A549 treated with dexamethasone at 1 μM for 4 hours (cell line): ENCODE results near the gene FBXO47. TPM values are rescaled to one million over a fixed set of nuclear protein-coding genes. Genes with fewer than 3 reads are reported as not detected.

Experiments
- total RNA-seq: library from RNA; stranded (reverse); fragments of 200-300 nt; extraction: Qiagen RNA extraction; gene quantifications from 5 replicates; pipeline ENCODE4 v1.2.3, GENCODE V29; 2022

The FBXO47 gene
- not detected in 5 replicates for total RNA-seq

GRCh38 chr17:38967290-38967738 is at the start of gene FBXO47:
TSS of gene FBXO47 (minus strand) at chr17:38967403. CDS start at chr17:38963025, 4,378 bp downstream.

GRCh38 chr17:38925263-38925995 is 41.8 kb downstream of the FBXO47 start, which contains the start of gene LASP1NB:
TSS of gene LASP1NB (plus strand) at chr17:38925614.

Other genes with a start within 250 kb of the FBXO47 start
- 59.0 to 90.7 TPM (median 77.4 TPM) in 5 replicates for gene CISD3, start 237.1 kb downstream of the FBXO47 start, total RNA-seq
- gene PCGF2, start 219.1 kb downstream of the FBXO47 start, total RNA-seq: 27.1 to 65.8 TPM (median 62.0 TPM) in 5 replicates
- gene PSMB3, start 214.7 kb downstream of the FBXO47 start, total RNA-seq: 364 to 413 TPM (median 395 TPM) in 5 replicates
- 34.5 to 51.8 TPM (median 49.3 TPM) in 5 replicates for gene PIP4K2B, start 167.8 kb downstream of the FBXO47 start, total RNA-seq
- 22.2 to 25.8 TPM (median 23.1 TPM) in 5 replicates for gene CWC25, start 142.1 kb downstream of the FBXO47 start, total RNA-seq
- gene RPL23, start 113.7 kb downstream of the FBXO47 start, total RNA-seq: 2,325 to 3,037 TPM (median 2,389 TPM) in 5 replicates
- gene LASP1, start 97.3 kb downstream of the FBXO47 start, total RNA-seq: 235 to 302 TPM (median 293 TPM) in 5 replicates
- gene PLXDC1, start 184.2 kb upstream of the FBXO47 start, total RNA-seq: 0.07 to 0.32 TPM (median 0.18 TPM) in 5 replicates
- gene ARL5C, start 198.8 kb upstream of the FBXO47 start, total RNA-seq: not detected in 5 replicates
- gene CACNB1, start 230.3 kb upstream of the FBXO47 start, total RNA-seq: 4.1 to 7.1 TPM (median 6.2 TPM) in 5 replicates
- 3,906 to 4,297 TPM (median 4,013 TPM) in 5 replicates for gene RPL19, start 232.9 kb upstream of the FBXO47 start, total RNA-seq